Aorta (tissue), 5 donors: ENCODE results near the gene MRPL20. TPM values are rescaled to one million over a fixed set of nuclear protein-coding genes. Genes with fewer than 3 reads are reported as not detected.
"Not testable (repeated sequence)": the region's sequence is repeated elsewhere in the genome, so short reads cannot be mapped to it uniquely, and the experiment has no call there.

Experiments used
- ATAC-seq: fragments of 200-7000 bp; cut with Tn5 transposase; one replicate; pipeline ENCODE4 v1.9.1; 2022; ENCODE audit warnings: moderate library complexity; ENCODE audit not compliant: low FRiP score
- DNase-seq, 2 donors: peaks; one replicate each; pipeline ENCODE4 v3.0.0-alpha.2; 2020
- H3K27ac ChIP-seq, 2 donors: one replicate each; pipeline ENCODE4 v1.5.1; 2013; ENCODE audit warnings: low read length in 2 of 2, mild to moderate bottlenecking in 2 of 2, moderate library complexity in 2 of 2, control low read depth in 1 of 2, inconsistent platforms in 1 of 2, low read depth in 1 of 2
- H3K27me3 ChIP-seq, 2 donors: one replicate each; pipeline ENCODE4 v1.6.1; 2013; ENCODE audit warnings: control low read depth in 1 of 2, low read length in 1 of 2, mild to moderate bottlenecking in 1 of 2, moderate library complexity in 1 of 2; ENCODE audit not compliant: insufficient read depth in 2 of 2, control insufficient read depth in 1 of 2
- H3K36me3 ChIP-seq, 2 donors: one replicate each; pipeline ENCODE4 v1.6.1; 2013; ENCODE audit warnings: control low read depth in 1 of 2, low read length in 1 of 2, mild to moderate bottlenecking in 1 of 2; ENCODE audit not compliant: insufficient read depth in 2 of 2, control insufficient read depth in 1 of 2
- H3K4me1 ChIP-seq, 2 donors: one replicate each; pipeline ENCODE4 v1.6.1; 2013; ENCODE audit warnings: low read length in 2 of 2, control low read depth in 1 of 2, mild to moderate bottlenecking in 1 of 2, moderate library complexity in 1 of 2; ENCODE audit not compliant: insufficient read depth in 2 of 2, control insufficient read depth in 1 of 2
- H3K4me3 ChIP-seq, 2 donors: one replicate each; pipeline ENCODE4 v1.5.1; 2013; ENCODE audit warnings: low read length in 2 of 2, control low read depth in 1 of 2, mild to moderate bottlenecking in 1 of 2
- H3K9me3 ChIP-seq: one replicate; pipeline ENCODE4 v1.6.1; 2013; ENCODE audit warnings: mild to moderate bottlenecking, low read length; ENCODE audit not compliant: control insufficient read depth
- WGBS, 2 donors: extraction: QIAGEN DNeasy Blood & Tissue Kit; methylation state at CpG; one replicate each; pipeline ENCODE4 v1.1.7; 2013; 5-methylcytosine and 5-hydroxymethylcytosine counted together
- intact Hi-C, 2 donors: fragments of 100-400 bp; cut with DNase I; formaldehyde crosslinking; loops; one replicate each; pipeline versions ENCODE4 v1.14.2 to v1.15.0; 2022
- polyA plus RNA-seq, 2 donors: library from polyadenylated mRNA; stranded (reverse); fragments of 200-250 nt; gene quantifications; one replicate each; pipeline ENCODE4 v1.2.3, GENCODE V29; 2013
- total RNA-seq, 2 donors: library from RNA; stranded (reverse); fragmentation: NEBNext Ultra II Directional; extraction: Animal tissue kit (Norgen Biotek cat#: 25700); gene quantifications; one replicate each; pipeline ENCODE4 v1.2.1, GENCODE V29; 2021
- donor health status: healthy with polysubstance abuse.
- donor health status: Bipolar disorder and iron deficiency.
- donor health status: DM: no; HTN: no; CAD: no.
- donor health status: DM: no; HTN: no; CAD: no.
- donor health status: DM: yes; HTN: yes; CAD: no.

MRPL20 gene
- total and polyA plus RNA-seq, 4 donors, result 69.7 to 184 (median 107) TPM

DNA sequence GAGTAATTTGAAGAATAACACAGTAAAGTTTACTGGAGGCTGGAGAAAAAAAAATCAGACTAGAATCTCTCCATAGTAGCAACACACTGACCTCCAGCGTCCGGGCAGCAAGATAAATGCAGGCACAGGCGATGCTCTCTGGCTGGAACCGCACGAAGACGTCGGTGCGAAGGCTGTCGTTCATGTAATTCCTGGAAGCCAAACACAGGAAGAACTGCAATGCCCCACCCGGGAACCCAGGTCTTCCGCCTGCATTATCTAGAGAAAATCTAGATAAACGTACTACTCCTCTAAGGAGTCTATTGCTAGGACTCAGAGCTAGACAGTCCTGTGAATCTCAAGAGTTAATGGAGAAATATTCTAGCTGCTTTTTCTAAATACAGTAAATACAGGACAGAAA, 16.4 kb downstream of the MRPL20 start:
- Histone ChIP-seq H3K27me3 (no peaks in the 10 kb centered on the region), H3K27ac (no peak overlapping the region), H3K9me3 (no peaks in the 10 kb centered on the region), H3K4me1 (no peaks in the 10 kb centered on the region), H3K4me3 (no peak overlapping the region), H3K36me3 (peaks cover 3 to 27% of the 10 kb centered on the region in 2 donors)
- 88 to 90% methylated on average over 12 of the region's 12 CpGs for WGBS, 2 donors
- ATAC-seq (no peak), DNase-seq (no peak)
- intact Hi-C loops, result no loop called here

DNA sequence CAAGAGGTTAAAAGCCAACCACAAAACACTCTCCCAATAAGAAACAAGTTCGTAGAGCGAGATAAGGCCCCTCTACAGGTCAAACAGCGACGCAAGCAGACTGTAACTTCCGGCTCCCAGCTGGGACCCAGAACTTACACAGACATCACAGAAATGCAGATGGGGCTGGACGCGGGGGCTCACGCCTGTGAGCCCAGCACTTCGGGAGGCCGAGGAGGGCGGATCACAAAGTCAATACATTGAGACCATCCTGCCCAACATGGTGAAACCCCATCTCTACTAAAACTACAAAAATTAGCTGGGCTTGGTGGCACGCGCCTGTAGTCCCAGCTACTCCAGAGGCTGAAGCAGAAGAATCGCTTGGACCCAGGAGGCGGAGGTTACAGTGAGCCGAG, 19.0 kb downstream of the MRPL20 start:
- Histone ChIP-seq H3K27me3 (no peaks in the 10 kb centered on the region), H3K36me3 (peaks cover 3 to 23% of the 10 kb centered on the region in 2 donors), H3K4me3 (no peak overlapping the region), H3K4me1 (no peaks in the 10 kb centered on the region), H3K9me3 (no peaks in the 10 kb centered on the region), H3K27ac (no peak overlapping the region)
- DNase-seq (no peak), ATAC-seq (no peak)
- 95 to 98% methylated on average over 16 of the region's 16 CpGs for WGBS, 2 donors
- intact Hi-C loops, result no loop called here

DNA sequence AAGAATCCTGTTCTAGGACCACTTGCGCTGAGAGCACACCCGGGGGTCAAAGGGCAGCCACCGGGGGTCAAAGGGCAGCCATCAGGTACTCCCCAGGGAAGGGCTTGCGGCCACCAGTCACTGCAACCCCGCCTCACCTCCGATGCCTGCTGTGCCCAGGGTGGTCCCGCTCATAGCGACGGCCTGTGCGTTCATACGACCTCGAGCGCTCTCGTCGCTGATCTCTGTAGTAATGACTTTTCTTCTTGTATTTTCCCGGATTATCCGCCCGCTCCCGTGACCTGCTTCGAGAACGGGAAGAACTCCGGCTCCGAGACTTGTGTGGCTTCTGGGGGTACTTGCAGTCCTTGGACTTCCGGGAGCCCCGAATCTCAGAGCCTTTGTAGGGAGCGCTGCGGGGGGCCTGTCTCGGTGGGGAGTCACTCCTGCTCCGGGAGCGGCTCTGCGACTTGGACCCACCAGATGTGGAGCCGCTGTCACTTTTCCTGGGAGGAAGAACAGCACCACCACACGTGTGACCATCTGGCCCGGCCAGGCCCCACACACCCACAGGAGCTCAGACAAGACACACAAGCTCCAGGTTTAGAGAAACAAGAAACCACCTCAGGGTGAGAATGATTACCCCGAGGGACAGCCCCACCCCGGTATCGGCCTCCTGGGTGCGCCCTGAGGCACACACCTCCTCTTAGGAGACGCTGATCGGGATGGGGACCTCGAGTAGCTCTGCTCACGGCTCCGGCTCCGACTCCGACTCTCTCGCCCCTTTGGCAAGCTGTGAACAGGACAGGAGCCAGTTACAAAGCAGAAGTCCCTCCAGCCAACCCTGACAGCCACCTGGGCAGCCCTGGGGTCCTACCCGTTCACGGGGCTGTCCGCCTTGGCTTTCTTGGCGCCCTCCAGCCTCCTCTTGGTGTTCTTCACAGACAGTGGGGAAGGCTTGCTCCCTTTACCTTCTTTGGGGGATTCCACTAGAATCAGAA, 19.7 kb downstream of the MRPL20 start:
- intact Hi-C loops, result no loop called here
- ATAC-seq (no peak), DNase-seq (no peak)
- Histone ChIP-seq H3K36me3 (peaks cover 3 to 21% of the 10 kb centered on the region in 2 donors), H3K9me3 (no peaks in the 10 kb centered on the region), H3K27ac (no peak overlapping the region), H3K4me1 (no peaks in the 10 kb centered on the region), H3K4me3 (no peak overlapping the region), H3K27me3 (no peaks in the 10 kb centered on the region)
- WGBS, 2 donors, result 94% methylated on average over 50 of the region's 50 CpGs

DNA sequence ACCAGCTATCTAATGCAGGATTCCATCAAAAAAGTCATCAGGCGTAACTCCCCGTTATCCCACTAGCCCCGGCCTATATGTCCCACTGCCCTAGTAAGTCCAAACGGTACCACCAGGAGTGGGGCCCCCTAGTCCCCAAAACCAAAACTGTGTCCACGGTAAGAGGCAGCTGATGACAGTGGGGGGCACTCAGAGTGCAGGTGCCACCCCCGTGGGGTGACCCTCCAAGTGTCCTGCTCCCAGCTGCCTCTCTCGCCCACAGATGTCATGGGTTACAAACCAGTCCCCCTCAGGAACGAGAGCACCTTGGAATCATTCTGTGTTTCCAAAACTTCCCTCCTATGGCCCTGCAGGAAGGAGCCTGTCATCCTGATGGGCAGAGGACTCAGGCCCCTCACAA, 21.2 kb downstream of the MRPL20 start:
- whole genome bisulfite sequencing, 2 donors, result 91 to 92% methylated on average over 8 of the region's 8 CpGs
- Histone ChIP-seq H3K9me3 (no peaks in the 10 kb centered on the region), H3K4me1 (no peaks in the 10 kb centered on the region), H3K27me3 (no peaks in the 10 kb centered on the region), H3K27ac (no peak overlapping the region), H3K36me3 (peaks cover 3 to 18% of the 10 kb centered on the region in 2 donors), H3K4me3 (no peak overlapping the region)
- ATAC-seq, result no peak
- intact Hi-C loops, result no loop called here
- no peak for DNase-seq

DNA sequence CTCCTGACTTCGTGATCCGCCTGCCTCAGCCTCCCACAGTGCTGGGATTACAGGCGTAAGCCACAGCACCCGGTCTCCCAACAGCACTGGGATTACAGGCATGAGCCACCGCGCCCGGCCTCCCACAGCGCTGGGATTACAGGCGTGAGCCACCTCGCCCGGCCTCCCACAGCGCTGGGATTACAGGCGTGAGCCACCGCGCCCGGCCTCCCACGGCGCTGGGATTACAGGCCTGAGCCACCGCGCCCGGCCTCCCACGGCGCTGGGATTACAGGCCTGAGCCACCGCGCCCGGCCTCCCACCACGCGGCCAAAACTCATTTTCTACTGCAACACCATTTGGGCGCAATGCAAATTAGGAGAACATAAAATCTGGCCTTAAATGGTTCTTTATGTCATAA, 21.8 kb downstream of the MRPL20 start:
- H3K27me3 ChIP-seq, intact Hi-C loops, H3K9me3 ChIP-seq, H3K4me3 ChIP-seq, DNase-seq, H3K4me1 ChIP-seq, H3K27ac ChIP-seq, ATAC-seq: not testable (repeated sequence)
- H3K36me3 ChIP-seq, result peaks cover 3 to 18% of the 10 kb centered on the region in 2 donors
- 94 to 95% methylated on average over 29 of the region's 29 CpGs for WGBS, 2 donors

DNA sequence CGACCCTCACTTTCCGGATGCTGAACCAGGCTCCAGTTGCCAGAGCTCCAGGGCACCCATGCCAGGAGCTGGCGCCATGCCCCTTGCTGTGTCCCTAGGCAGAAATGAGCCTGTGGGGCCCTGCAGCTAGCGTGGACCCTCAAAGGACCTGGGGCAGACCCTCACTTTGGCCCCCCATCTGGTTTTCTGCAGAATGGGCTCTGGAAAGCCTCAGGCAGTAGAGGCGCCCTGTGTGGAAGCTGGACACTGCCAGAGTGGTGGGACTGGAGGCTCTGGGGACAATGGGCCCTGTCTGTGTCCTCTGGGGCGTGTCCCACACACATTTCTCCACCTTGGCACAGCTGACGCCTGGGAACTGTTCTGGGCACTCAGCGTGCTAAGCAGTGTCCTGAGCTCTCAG, 25.8 kb downstream of the MRPL20 start:
- no peak overlapping the region for H3K4me3 ChIP-seq
- no peak for ATAC-seq
- H3K27ac ChIP-seq, result no peak overlapping the region
- H3K9me3 ChIP-seq, result no peaks in the 10 kb centered on the region
- 66 to 69% methylated on average over 8 of the region's 8 CpGs for WGBS, 2 donors
- H3K4me1 ChIP-seq, result no peaks in the 10 kb centered on the region
- DNase-seq, result no peak
- H3K27me3 ChIP-seq, result no peaks in the 10 kb centered on the region
- intact Hi-C loops, result no loop called here
- H3K36me3 ChIP-seq, result peaks cover 0 to 3% of the 10 kb centered on the region in 2 donors

DNA sequence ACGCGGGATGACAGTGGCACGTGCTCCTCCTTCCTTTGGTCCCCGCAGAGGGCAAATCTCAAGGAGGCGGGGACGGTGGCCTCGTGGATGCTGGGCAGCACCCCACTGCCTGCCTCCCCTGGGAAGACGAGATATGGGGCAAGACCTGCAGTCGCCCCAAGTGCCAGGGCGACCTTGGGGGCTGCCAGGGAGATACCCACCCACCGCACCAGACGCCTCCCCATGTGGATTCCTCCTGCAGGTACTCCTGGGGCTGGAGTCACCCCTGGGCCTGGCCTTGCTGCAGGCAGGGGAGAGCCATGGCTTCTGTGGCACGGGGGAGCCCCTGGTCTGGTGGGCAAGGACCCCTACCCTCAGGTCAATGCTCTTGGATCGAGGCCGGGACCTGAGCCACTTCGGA, 26.2 kb downstream of the MRPL20 start:
- no peak overlapping the region for H3K4me3 ChIP-seq
- intact Hi-C loops, result no loop called here
- no peak overlapping the region for H3K27ac ChIP-seq
- DNase-seq (no peak), ATAC-seq (no peak)
- WGBS, 2 donors, result 87 to 92% methylated on average over 16 of the region's 16 CpGs
- H3K4me1 ChIP-seq, result no peaks in the 10 kb centered on the region
- no peaks in the 10 kb centered on the region for H3K36me3 ChIP-seq
- no peaks in the 10 kb centered on the region for H3K27me3 ChIP-seq
- no peaks in the 10 kb centered on the region for H3K9me3 ChIP-seq

DNA sequence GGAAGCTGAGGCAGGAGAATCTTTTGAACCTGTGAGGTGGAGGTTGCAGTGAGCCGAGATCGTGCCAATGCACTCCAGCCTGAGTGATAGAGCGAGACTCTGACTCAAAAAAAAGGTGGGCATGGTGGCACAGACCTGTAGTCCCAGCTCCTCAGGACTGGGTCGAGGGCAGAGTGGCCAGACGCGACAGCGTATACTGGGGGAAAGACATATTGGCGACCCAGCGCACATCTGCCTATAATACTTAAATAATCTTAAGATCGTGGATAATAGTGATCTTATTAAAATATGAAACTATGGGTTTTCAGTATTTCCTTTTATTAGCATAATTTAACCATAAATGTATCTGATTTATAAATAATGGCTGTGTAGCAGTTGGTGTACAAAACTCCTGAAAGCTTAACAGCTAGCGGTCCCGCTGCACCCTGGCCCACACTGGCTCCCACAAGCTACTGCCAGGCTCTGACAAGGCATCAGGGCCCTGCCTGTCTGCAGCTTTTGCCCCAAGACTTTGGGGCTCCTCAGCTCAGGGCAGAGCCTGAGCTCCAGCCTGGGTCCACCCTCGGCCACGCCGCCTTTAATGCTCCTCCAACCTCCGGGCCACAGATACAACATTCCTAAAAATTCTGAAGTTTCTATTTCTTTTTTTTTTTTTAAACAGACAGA, 29.4 kb downstream of the MRPL20 start:
- no peak overlapping the region for H3K4me3 ChIP-seq
- H3K27me3 ChIP-seq, result no peaks in the 10 kb centered on the region
- no peak overlapping the region for H3K27ac ChIP-seq
- H3K36me3 ChIP-seq, result no peaks in the 10 kb centered on the region
- intact Hi-C loops, result no loop called here
- DNase-seq (no peak), ATAC-seq (no peak)
- 90 to 92% methylated on average over 16 of the region's 16 CpGs for WGBS, 2 donors
- H3K9me3 ChIP-seq, result no peaks in the 10 kb centered on the region
- H3K4me1 ChIP-seq, result no peaks in the 10 kb centered on the region
